A549 (cell line): ENCODE measurements around the gene GIMAP7.

ENCODE experiments used
- JUN ChIP-seq, 2 experiments: fragments of >200 bp; sonication (Bioruptor Twin); formaldehyde crosslinking; IDR thresholded peaks; 2 replicates in 1 of 2; 3 replicates in 1 of 2; pipeline ENCODE4 v1.6.1; 2016 to 2017
- MAX ChIP-seq: IDR thresholded peaks from 2 replicates; pipeline ENCODE4 v1.6.1; 2012
- MYC ChIP-seq: IDR thresholded peaks from 2 replicates; pipeline ENCODE4 v1.6.1; 2012; ENCODE audit warnings: mild to moderate bottlenecking, inconsistent platforms, low read length, improper control_type of control experiment, borderline replicate concordance
- POLR2A ChIP-seq: IDR thresholded peaks from 2 replicates; pipeline ENCODE4 v1.6.1; 2012; ENCODE audit warnings: mild to moderate bottlenecking, low read length
- POLR2AphosphoS2 ChIP-seq: conservative IDR thresholded peaks from 2 replicates; pipeline ENCODE4 v1.6.1; 2012; ENCODE audit warnings: low read length, improper control_type of control experiment, inconsistent platforms
- USF2 ChIP-seq: fragments of 450-650 bp; IDR thresholded peaks from 2 replicates; pipeline ENCODE4 v1.6.1; 2014; ENCODE audit warnings: antibody characterized with exemption

GRCh38 chr7:150516956-150517745 lies 2.5 kb downstream of the GIMAP7 start:
- no peak for TF ChIP-seq MAX
- no peak for TF ChIP-seq JUN (IDR thresholded peaks at IDR 0.05)
- no peak for TF ChIP-seq POLR2AphosphoS2
- no peak for TF ChIP-seq POLR2A
- no peak for TF ChIP-seq USF2
- no peak for TF ChIP-seq MYC
